HG02970 (cell line): ENCODE results near the gene DKKL1.
"Not testable (repeated sequence)": the region's sequence is repeated elsewhere in the genome, so short reads cannot be mapped to it uniquely, and the experiment has no call there.

Experiments
- ATAC-seq: cut with Tn5 transposase; IDR thresholded peaks from one replicate; pipeline ENCODE4 v1.9.1; 2021; ENCODE audit warnings: mild to moderate bottlenecking, moderate library complexity, moderate number of reproducible peaks; ENCODE audit not compliant: unreplicated experiment, low FRiP score

Gene DKKL1

GRCh38 chr19:49359851-49360820 lies 3.5 kb upstream of the DKKL1 start:
- ATAC-seq = no peak

- no peak for ATAC-seq
These were observed 2.1 kb upstream of the DKKL1 start for GRCh38 chr19:49361438-49362047.

GRCh38 chr19:49362048-49362928 lies 1.4 kb upstream of the DKKL1 start, which contains the start of gene TEAD2:
TSS of gene TEAD2 (minus strand) at chr19:49362416. CDS start at chr19:49360075, 2,341 bp downstream.
- ATAC-seq = no peak

- no peak for ATAC-seq
These were observed 779 bp upstream of the DKKL1 start for GRCh38 chr19:49362929-49363267.

GRCh38 chr19:49364083-49364737 lies 533 bp downstream of the DKKL1 start:
- ATAC-seq = no peak

GRCh38 chr19:49366110-49366509 lies 2.4 kb downstream of the DKKL1 start:
- no peak for ATAC-seq

- ATAC-seq = no peak
These were observed 5.2 kb downstream of the DKKL1 start for GRCh38 chr19:49368711-49369358.

- ATAC-seq = no peak
These were observed 7.5 kb downstream of the DKKL1 start for GRCh38 chr19:49371184-49371583.

GRCh38 chr19:49373174-49373573 lies 9.5 kb downstream of the DKKL1 start:
- ATAC-seq = not testable (repeated sequence)

GRCh38 chr19:49374665-49375434 lies 11.2 kb downstream of the DKKL1 start:
- ATAC-seq = no peak

- no peak for ATAC-seq
These were observed 14.8 kb downstream of the DKKL1 start for GRCh38 chr19:49378512-49378911.

GRCh38 chr19:49380391-49380790 lies 16.7 kb downstream of the DKKL1 start:
- ATAC-seq = no peak

GRCh38 chr19:49382639-49383038 lies 19.0 kb downstream of the DKKL1 start:
- ATAC-seq = no peak

GRCh38 chr19:49383599-49383998 lies 19.9 kb downstream of the DKKL1 start:
- ATAC-seq = no peak

GRCh38 chr19:49387936-49388372 lies 24.3 kb downstream of the DKKL1 start, which contains the start of gene KASH5:
TSS of gene KASH5 (plus strand) at chr19:49388249. CDS start at chr19:49390884, 2,635 bp downstream.
- ATAC-seq = no peak

- ATAC-seq = no peak
These were observed 25.7 kb downstream of the DKKL1 start for GRCh38 chr19:49389406-49389805.

GRCh38 chr19:49390131-49390928 lies 26.7 kb downstream of the DKKL1 start:
- ATAC-seq = no peak

GRCh38 chr19:49390929-49391359 lies 27.3 kb downstream of the DKKL1 start:
- no peak for ATAC-seq
